Measurements from ENCODE around the gene NOC4L. TPM values are rescaled to one million over a fixed set of nuclear protein-coding genes. Genes with fewer than 3 reads are reported as not detected.
"Not testable (repeated sequence)": the region's sequence is repeated elsewhere in the genome, so short reads cannot be mapped to it uniquely, and the experiment has no call there.

NOC4L gene
- total RNA-seq, 2 experiments from 2014 or later, result 23.4 to 23.6 TPM

DNA sequence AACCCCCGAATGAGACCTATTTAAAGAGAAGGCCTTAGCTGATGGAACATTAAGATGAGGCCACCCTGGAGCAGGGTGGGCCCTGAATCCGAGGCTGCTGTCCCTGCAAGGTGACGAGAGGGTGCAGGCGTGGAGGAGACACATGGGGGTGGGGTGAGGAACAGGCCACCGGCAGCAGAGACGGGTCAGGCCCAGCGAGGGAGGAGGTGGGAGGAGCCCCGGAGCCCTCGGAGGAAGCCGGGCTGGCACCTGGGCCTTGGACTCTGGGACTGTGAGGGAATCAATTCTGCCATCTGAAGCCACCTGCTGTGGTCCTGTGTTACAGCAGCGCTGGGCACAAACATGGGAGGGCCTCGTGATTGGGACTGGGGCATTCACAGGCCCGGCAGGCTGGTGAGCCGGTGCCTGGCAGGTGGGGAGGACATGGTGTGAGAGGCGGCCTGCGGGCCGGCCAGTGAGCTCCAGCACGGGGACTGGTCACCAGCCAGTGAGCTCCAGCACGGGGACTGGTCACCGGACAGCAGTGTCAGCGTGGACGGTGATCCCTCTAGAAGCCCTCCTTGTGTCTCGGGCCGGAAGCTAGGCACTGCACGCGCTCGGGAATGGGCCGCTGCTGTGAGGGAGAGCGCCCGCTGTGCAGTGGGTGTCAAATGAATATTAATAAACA lies 46.7 kb downstream of the NOC4L start:
- H3K9me3 Mint-ChIP-seq, result peaks cover 12% of the 10 kb centered on the region
- no peak for DNase-seq
- H3K36me3 Mint-ChIP-seq (ENCODE audit: low read depth), result peaks cover 8% of the 10 kb centered on the region
- ChIA-PET POLR2A (no interaction called here), CTCF (no interaction called here)
- H3K27me3 Mint-ChIP-seq, result no peaks in the 10 kb centered on the region
- peak overlapping the region; percentile 21 for H3K27ac Mint-ChIP-seq
- H3K4me3 Mint-ChIP-seq, result peak overlapping the region; percentile 96
- H3K4me1 Mint-ChIP-seq, result peaks cover 31% of the 10 kb centered on the region

DNA sequence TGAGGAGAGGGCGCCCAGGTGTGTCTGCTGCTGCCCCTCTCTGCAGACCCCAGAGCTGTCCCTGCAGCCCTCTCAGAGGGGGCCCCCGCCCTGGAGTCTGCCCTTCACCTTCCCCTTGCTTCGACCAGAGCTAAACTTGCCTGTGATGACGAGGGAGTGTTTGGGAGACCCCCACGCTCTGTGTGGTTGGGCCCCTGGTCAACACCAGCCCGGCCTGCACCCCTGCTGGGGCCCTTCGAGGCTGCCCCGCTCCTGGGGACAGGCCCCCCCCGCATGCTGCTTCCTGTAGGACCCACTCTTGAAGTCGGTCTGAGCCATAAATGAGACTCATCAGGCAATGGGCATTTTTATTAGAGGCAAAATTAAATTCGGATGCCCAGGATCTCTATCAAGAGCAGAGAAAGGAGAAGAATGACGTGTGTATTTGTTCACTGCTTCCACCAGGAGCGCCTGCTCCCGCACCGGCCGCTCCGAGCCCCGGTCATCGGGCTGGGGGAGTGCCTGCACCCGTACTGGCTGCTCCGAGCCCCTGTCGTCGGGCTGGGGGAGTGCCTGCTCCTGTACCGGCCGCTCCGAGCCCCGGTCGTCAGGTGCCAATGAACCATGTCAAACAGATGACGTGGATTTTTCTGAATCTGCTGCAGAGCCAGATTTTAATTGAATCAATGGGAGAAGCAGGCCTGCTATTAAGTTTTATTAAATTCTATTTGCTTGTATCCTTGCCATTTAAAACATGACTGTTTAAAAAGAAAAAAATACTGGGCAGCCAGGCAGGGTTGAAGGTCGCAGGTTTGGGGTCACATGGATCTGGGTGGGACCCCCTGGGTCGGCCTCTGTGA lies 47.7 kb downstream of the NOC4L start:
- H3K27ac Mint-ChIP-seq, result no peak overlapping the region
- POLR2A ChIA-PET, result no interaction called here
- DNase-seq, result no peak
- CTCF ChIA-PET, result no interaction called here
- H3K4me1 Mint-ChIP-seq, result peaks cover 23% of the 10 kb centered on the region
- no peaks in the 10 kb centered on the region for H3K27me3 Mint-ChIP-seq
- H3K4me3 Mint-ChIP-seq, result no peak overlapping the region
- peaks cover 12% of the 10 kb centered on the region for H3K9me3 Mint-ChIP-seq
- H3K36me3 Mint-ChIP-seq (ENCODE audit: low read depth), result peaks cover 7% of the 10 kb centered on the region

DNA sequence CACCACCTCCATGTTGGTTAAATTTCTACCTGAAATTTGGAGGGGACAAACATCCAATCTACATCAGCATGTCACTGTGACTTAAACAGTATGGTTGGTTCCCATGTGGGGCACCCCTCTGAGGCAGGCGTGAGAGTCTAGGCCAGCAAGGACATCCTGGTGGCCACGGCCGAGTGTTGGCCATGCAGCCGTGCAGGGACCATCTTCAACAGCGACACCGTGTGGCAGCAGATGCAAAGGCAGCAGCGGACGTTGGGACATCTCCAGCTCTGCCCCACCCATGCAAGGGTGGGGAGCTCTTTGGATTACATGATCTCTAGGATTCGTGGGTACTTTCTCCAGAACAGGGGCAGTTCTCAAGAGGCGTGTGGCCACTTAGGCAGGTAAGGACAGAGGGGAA lies 49.8 kb downstream of the NOC4L start:
- H3K4me3 Mint-ChIP-seq, result no peak overlapping the region
- CTCF ChIA-PET, result interaction anchor here (0.9 kb wide), 1 partner anchor 40 kb away, joined by 6 read pairs; no protein-coding TSS in a partner anchor

DNA sequence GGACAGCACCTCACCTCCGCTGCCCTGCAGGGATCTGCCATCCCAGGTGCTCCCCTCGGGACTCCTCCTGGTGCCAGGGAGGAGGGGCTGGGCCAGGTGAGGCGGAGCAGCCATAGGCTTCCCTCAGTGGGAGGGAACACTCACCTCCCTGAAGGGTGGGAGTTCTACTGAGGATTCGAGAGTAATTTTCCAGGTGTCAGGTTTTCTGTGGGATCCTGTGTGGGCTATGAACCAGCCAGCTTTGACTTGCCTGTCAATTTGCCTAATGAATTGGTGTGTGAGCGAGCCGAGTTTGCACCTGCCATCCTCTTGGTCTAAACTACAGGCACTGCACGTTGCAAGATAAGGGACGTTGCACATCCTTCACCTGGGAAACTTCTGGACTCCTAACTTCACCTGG lies 50.3 kb downstream of the NOC4L start:
- Mint-ChIP-seq H3K4me3 (no peak overlapping the region), H3K9me3 (peaks cover 12% of the 10 kb centered on the region), H3K36me3 (ENCODE audit: low read depth) (peaks cover 4% of the 10 kb centered on the region), H3K4me1 (peaks cover 8% of the 10 kb centered on the region), H3K27ac (no peak overlapping the region), H3K27me3 (no peaks in the 10 kb centered on the region)
- POLR2A ChIA-PET, result no interaction called here
- no peak for DNase-seq
- CTCF ChIA-PET, result interaction anchor here (0.9 kb wide), 1 partner anchor 41 kb away, joined by 6 read pairs; no protein-coding TSS in a partner anchor

More for the DNA sequence above, 49.8 kb downstream of the NOC4L start:
- H3K9me3 Mint-ChIP-seq, result peaks cover 12% of the 10 kb centered on the region
- H3K27ac Mint-ChIP-seq, result no peak overlapping the region
- H3K27me3 Mint-ChIP-seq, result no peaks in the 10 kb centered on the region
- peaks cover 7% of the 10 kb centered on the region for H3K36me3 Mint-ChIP-seq (ENCODE audit: low read depth)
- POLR2A ChIA-PET, result no interaction called here
- peaks cover 12% of the 10 kb centered on the region for H3K4me1 Mint-ChIP-seq
- no peak for DNase-seq

DNA sequence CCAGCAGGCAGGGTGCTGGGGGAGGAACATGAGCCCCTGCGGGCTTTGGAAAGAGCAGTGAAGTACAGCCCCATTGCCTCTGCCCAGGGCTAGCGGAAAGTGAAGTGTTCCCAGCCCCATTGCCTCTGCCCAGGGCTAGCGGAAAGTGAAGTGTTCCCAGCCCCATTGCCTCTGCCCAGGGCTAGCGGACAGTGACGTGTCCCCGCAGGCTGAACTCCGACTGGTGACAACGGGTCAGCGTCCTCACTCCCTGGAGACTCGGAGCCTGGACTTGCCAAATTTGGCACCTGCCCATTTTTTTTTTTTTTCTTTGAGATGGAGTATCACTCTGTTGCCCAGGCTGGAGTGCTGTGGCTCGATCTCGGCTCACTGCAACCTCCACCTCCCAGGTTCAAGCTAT lies 51.0 kb downstream of the NOC4L start:
- H3K27me3 Mint-ChIP-seq; POLR2A ChIA-PET; CTCF ChIA-PET; H3K27ac Mint-ChIP-seq; DNase-seq; H3K4me3 Mint-ChIP-seq; H3K4me1 Mint-ChIP-seq; H3K36me3 Mint-ChIP-seq (ENCODE audit: low read depth): not testable (repeated sequence)
- H3K9me3 Mint-ChIP-seq, result peaks cover 12% of the 10 kb centered on the region

DNA sequence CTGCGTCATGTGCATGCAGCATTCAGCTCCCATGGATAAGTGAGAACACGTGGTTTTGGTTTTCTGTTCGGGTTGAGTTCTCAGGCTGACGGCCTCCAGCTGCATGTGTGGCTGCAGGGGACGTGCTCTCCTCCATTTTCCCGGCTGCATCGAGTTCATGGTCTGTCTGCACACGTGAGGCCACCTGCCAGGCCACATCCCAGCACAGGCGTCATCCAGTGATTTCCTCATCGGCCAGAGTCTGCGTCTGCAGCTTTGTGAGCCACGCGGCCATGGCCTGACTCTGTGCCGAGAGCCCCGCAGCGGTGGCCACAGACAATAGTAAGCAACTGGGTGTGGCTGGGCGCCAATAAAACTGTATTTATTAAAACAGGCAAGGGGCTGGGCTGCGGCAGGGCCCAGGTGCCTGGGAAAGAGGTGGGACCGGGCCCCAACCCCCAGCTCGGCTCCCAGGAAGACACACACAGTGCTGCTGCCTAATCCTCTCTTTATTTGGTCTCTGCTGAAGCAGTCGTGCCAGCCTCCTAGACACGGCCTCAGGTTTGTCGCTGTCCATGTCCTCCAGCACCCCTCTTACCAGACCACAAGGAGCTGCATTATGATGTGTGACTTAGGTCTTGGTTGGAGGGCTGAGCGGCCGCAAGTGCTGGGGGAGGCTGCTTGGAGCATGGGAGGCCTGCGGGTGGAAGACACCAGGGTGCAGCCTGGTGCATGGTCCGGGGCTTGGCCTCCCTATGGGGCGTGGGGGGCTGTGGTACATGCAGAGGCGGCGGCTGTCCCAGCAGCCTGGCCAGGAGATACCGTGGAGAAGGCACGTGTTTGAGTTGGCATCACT lies 52.0 kb downstream of the NOC4L start:
- H3K36me3 Mint-ChIP-seq (ENCODE audit: low read depth), result peaks cover 4% of the 10 kb centered on the region
- ChIA-PET CTCF (no interaction called here), POLR2A (no interaction called here)
- H3K4me1 Mint-ChIP-seq, result no peaks in the 10 kb centered on the region
- H3K4me3 Mint-ChIP-seq, result no peak overlapping the region
- no peak for DNase-seq
- peaks cover 12% of the 10 kb centered on the region for H3K9me3 Mint-ChIP-seq
- H3K27me3 Mint-ChIP-seq, result no peaks in the 10 kb centered on the region
- H3K27ac Mint-ChIP-seq, result no peak overlapping the region

DNA sequence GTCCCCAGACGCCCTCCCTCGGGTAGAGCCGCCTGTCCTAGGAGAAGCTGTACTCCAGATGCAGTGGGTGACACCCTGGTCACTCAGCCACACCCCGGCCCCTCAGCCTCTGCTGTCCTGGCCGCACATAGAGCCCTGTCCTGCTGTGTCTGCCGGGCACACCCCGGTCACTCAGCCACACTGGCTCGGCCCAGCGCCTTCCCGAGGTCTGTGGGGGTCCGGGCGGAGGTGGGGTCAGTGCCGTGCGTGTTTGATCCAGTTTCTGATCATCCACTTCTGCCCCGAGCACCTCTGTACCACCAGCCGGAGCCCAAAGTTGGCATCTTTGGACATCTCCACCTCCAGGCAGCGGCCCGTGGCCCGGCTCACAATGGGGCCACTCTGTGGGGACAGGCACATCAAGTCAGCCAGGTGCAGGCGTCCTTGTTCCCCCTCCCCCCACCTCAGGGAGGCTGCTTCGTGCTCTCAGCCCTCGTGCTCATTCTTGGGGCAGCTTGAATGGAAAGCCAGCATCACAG lies 52.7 kb downstream of the NOC4L start:
- Mint-ChIP-seq H3K27ac (no peak overlapping the region), H3K36me3 (ENCODE audit: low read depth) (peaks cover 4% of the 10 kb centered on the region), H3K9me3 (peaks cover 12% of the 10 kb centered on the region), H3K4me1 (no peaks in the 10 kb centered on the region), H3K27me3 (no peaks in the 10 kb centered on the region), H3K4me3 (no peak overlapping the region)
- CTCF ChIA-PET, result no interaction called here
- DNase-seq, result no peak
- POLR2A ChIA-PET, result no interaction called here

DNA sequence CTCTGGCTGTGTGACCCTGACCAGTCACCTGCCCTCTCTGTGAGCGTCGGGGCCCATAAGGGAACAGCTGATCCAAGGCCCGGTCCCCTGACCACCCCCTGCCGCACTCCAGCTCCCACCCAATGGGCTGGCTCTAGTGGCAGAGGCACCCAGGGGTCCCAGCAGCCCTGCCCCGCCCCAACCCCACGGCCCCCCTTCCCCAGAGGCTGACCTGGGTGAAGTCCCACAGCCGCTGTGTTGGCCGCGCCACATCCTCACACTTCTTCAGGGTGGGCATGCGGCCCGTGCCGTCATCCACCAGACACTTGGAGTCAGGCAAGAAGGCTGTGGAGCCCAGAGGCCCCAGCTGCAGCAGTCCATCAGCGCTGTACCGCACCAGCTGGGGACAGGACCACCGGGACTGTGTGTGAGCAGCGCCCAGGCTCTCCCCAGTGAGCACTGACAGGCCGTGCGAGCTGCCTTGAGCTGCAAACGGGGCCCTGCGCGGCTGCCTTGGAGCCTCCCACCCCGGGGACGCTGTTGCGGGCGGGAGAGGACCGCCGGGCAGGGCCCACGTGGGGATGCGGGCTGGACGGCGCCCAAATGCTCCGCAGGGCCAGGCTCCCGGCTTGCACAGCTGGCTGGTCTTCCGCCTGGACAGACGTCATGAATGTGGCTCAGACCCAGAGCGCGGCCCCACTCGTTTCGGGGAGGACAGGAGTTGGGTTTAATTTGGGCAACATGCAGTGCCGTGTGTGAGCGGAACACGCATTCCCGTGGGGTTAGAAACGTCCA lies 53.5 kb downstream of the NOC4L start:
- ChIA-PET CTCF (no interaction called here), POLR2A (interaction anchor here (0.9 kb wide), 1 partner anchor 44 kb away, joined by 3 read pairs; no protein-coding TSS in a partner anchor)
- no peak for DNase-seq
- Mint-ChIP-seq H3K9me3 (peaks cover 12% of the 10 kb centered on the region), H3K27me3 (no peaks in the 10 kb centered on the region), H3K27ac (no peak overlapping the region), H3K36me3 (ENCODE audit: low read depth) (peaks cover 4% of the 10 kb centered on the region), H3K4me3 (no peak overlapping the region), H3K4me1 (no peaks in the 10 kb centered on the region)

DNA sequence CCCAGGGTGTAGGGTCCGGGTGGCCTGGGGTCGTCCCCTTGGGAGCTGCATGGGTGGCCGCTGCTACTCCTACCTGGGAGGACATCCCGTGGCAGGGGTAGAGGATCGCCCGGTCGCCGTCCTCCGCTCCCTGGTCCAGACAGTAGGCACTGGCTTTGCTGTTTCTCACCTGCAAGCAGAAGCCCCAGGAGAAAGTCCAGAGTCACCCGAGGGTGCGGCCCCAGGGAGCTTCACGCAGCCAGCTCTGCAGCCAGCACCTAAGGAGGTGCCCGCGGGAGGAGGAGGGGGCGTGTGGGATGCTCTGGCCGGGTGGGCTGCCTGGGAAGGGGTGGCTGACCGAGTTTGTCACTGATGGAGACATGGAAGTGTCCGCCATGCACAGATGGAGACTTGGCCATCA lies 54.8 kb downstream of the NOC4L start:
- Mint-ChIP-seq H3K27me3 (peaks cover 3% of the 10 kb centered on the region), H3K36me3 (ENCODE audit: low read depth) (no peaks in the 10 kb centered on the region), H3K4me1 (no peaks in the 10 kb centered on the region), H3K27ac (no peak overlapping the region), H3K4me3 (no peak overlapping the region), H3K9me3 (peaks cover 3% of the 10 kb centered on the region)
- no peak for DNase-seq
- ChIA-PET CTCF (no interaction called here), POLR2A (no interaction called here)

DNA sequence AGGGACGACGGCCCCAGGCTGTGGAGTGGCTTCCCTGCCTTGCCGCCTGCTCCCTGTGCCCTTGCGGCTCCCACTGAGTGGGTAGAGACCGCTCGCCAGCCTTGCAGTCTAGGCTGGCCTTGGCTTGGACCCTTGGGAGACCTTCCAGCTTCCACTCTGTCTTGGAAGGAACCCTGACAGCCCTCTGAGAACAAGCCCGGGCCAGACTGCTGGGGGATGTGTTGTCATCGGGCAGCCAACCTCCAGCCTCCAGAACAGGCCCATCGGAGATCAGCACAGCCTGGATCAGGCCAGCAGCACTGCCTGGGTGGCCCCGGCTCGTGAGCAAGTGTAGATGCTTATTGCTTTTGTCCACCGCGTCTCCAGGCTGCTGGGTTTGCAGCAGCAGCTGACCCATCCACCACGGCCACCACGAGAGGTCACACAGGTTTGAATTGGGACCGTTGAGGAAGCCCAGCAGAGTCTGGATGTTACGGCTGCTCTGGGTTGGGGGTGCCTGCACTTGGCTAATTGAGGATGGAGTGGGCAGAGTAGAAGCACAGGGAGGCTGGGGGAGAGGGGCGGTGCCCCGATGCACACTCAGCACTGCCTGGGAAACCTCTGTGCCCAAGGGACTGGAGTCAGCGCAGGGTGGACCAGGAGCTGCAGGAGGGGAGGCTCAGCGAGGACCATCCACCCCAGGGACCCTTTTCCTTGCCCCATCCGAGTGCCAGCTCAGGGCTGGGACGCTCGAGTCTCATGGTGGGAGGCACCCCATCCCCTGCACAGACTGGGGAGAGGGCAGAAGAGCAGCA lies 55.5 kb downstream of the NOC4L start:
- Mint-ChIP-seq H3K4me3 (no peak overlapping the region), H3K4me1 (no peaks in the 10 kb centered on the region), H3K9me3 (no peaks in the 10 kb centered on the region), H3K27me3 (peaks cover 9% of the 10 kb centered on the region), H3K27ac (no peak overlapping the region), H3K36me3 (ENCODE audit: low read depth) (no peaks in the 10 kb centered on the region)
- POLR2A ChIA-PET, result no interaction called here
- DNase-seq, result no peak
- CTCF ChIA-PET, result no interaction called here

DNA sequence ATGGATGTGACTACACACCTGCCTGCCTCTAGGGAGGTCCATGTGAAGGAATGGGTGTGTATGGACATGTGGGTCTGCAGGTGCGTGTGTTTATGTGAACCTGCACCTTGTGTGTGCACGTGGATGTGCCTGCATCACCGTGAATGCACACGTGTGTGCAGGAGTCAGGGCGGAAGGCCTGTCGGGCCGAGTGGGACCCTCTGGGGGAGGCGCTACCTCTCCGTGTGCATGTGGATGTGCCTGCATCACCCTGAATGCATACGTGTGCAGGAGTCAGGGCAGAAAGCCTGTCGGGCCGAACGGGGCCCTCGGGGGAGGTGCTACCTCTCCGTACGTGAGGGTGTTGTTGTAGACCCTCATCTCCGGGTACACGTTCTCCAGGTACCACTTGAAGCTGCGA lies 56.5 kb downstream of the NOC4L start:
- CTCF ChIA-PET, result no interaction called here
- no peak overlapping the region for H3K27ac Mint-ChIP-seq
- no peak for DNase-seq
- no peaks in the 10 kb centered on the region for H3K9me3 Mint-ChIP-seq
- peaks cover 12% of the 10 kb centered on the region for H3K27me3 Mint-ChIP-seq
- H3K4me1 Mint-ChIP-seq, result no peaks in the 10 kb centered on the region
- H3K4me3 Mint-ChIP-seq, result no peak overlapping the region
- H3K36me3 Mint-ChIP-seq (ENCODE audit: low read depth), result no peaks in the 10 kb centered on the region
- POLR2A ChIA-PET, result no interaction called here

Measured in activated CD4-positive, alpha-beta memory T cell treated with anti-CD3 and anti-CD28 coated beads, Interleukin-2, amount 10 ng/mL, durations not matched to agents 7 days and 5 days (primary cell).